IMR-90 (cell line): ENCODE results near the gene PTCSC3. TPM values are rescaled to one million over a fixed set of nuclear protein-coding genes. Genes with fewer than 3 reads are reported as not detected.
"Not testable (repeated sequence)": the region's sequence is repeated elsewhere in the genome, so short reads cannot be mapped to it uniquely, and the experiment has no call there.

Source experiments
- ATAC-seq: fragments of 200-7000 bp; cut with Tn5 transposase; 2 replicates; pipeline ENCODE4 v1.9.1; 2020; ENCODE audit warnings: low read depth, mild to moderate bottlenecking, moderate library complexity
- BruUV-seq: library from RNA; stranded (reverse); fragments of 400-500 nt; replicated peaks from 2 replicates; lab custom pipeline; 2021; lab: Mats Ljungman, UMichigan
- CTCF ChIA-PET: fragments of 300-600 bp; formaldehyde crosslinking; extraction: SDS; loops from one replicate; lab custom pipeline; 2021; ENCODE audit warnings: antibody characterized with exemption; lab: Yijun Ruan, JAX
- POLR2A ChIA-PET: fragments of 300-600 bp; sonication (Branson Sonifier 250); formaldehyde crosslinking; loops from one replicate; lab custom pipeline; 2022; ENCODE audit warnings: antibody characterized with exemption; ENCODE audit not compliant: unreplicated experiment; lab: Charles Lee
- DNase-seq: peaks from one replicate; pipeline ENCODE4 v3.0.0; 2013
- H2AFZ ChIP-seq: replicated peaks from 2 replicates; pipeline ENCODE3; 2013; ENCODE audit warnings: low read length, mild to moderate bottlenecking; ENCODE audit not compliant: poor library complexity
- H2AK5ac ChIP-seq: 2 replicates; pipeline ENCODE4 v1.6.1; 2013; ENCODE audit warnings: low read depth, low read length, inconsistent platforms
- H2AK9ac ChIP-seq: replicated peaks from 2 replicates; pipeline ENCODE3; 2013; ENCODE audit warnings: mild to moderate bottlenecking, low read depth, low read length, moderate library complexity; ENCODE audit not compliant: poor library complexity
- H2BK120ac ChIP-seq: 2 replicates; pipeline ENCODE4 v1.6.1; 2013; ENCODE audit warnings: low read depth, low read length, inconsistent platforms
- H2BK15ac ChIP-seq: 3 replicates; pipeline ENCODE4 v1.6.1; 2013; ENCODE audit warnings: low read depth, low read length, inconsistent platforms
- H2BK20ac ChIP-seq: 2 replicates; pipeline ENCODE4 v1.6.1; 2013; ENCODE audit warnings: low read depth, mild to moderate bottlenecking, inconsistent platforms, low read length, moderate library complexity
- H2BK5ac ChIP-seq: 2 replicates; pipeline ENCODE4 v1.6.1; 2013; ENCODE audit warnings: mild to moderate bottlenecking, low read depth, low read length, inconsistent platforms; ENCODE audit not compliant: poor library complexity, severe bottlenecking
- H3K14ac ChIP-seq: replicated peaks from 2 replicates; pipeline ENCODE4 v1.6.1; 2013; ENCODE audit warnings: low read depth, low read length, inconsistent platforms
- H3K18ac ChIP-seq: 2 replicates; pipeline ENCODE4 v1.6.1; 2013; ENCODE audit warnings: low read depth, low read length, control low read depth
- H3K23ac ChIP-seq: 2 replicates; pipeline ENCODE4 v1.6.1; 2013; ENCODE audit warnings: low read depth, low read length, inconsistent platforms
- H3K27ac ChIP-seq: 2 replicates; pipeline ENCODE4 v1.5.1; 2013; ENCODE audit warnings: mild to moderate bottlenecking, control low read depth, low read length; ENCODE audit not compliant: insufficient read depth
- H3K27me3 ChIP-seq: 2 replicates; pipeline ENCODE4 v1.6.1; 2013; ENCODE audit warnings: low read length; ENCODE audit not compliant: control insufficient read depth, insufficient read depth
- H3K36me3 ChIP-seq: 2 replicates; pipeline ENCODE4 v1.6.1; 2013; ENCODE audit warnings: low read length, mixed read lengths; ENCODE audit not compliant: control insufficient read depth, insufficient read depth
- H3K4ac ChIP-seq: 2 replicates; pipeline ENCODE4 v1.6.1; 2013; ENCODE audit warnings: low read depth, low read length, inconsistent platforms
- H3K4me1 ChIP-seq: 2 replicates; pipeline ENCODE4 v1.6.1; 2013; ENCODE audit warnings: low read length, mixed read lengths; ENCODE audit not compliant: control insufficient read depth, insufficient read depth
- H3K4me2 ChIP-seq: 2 replicates; pipeline ENCODE4 v1.6.1; 2013; ENCODE audit warnings: low read depth, mild to moderate bottlenecking, control low read depth, low read length, moderate library complexity
- H3K4me3 ChIP-seq: 2 replicates; pipeline ENCODE4 v1.5.1; 2013; ENCODE audit warnings: low read depth, mild to moderate bottlenecking, control low read depth, low read length, moderate library complexity; ENCODE audit not compliant: insufficient read depth
- H3K56ac ChIP-seq: 2 replicates; pipeline ENCODE4 v1.6.1; 2013; ENCODE audit warnings: low read length, inconsistent platforms; ENCODE audit not compliant: insufficient read depth; ENCODE audit errors: extremely low read depth
- H3K79me1 ChIP-seq, 2 experiments: 2 replicates each; pipeline ENCODE4 v1.6.1; 2013; ENCODE audit warnings: low read length in 2 of 2, inconsistent platforms in 1 of 2, low read depth in 1 of 2
- H3K9ac ChIP-seq: 2 replicates; pipeline ENCODE4 v1.6.1; 2013; ENCODE audit warnings: low read depth, low read length, control low read depth
- H3K9me1 ChIP-seq: 2 replicates; pipeline ENCODE4 v1.6.1; 2013; ENCODE audit warnings: low read length, inconsistent platforms; ENCODE audit not compliant: insufficient read depth
- H3K9me3 ChIP-seq: 2 replicates; pipeline ENCODE4 v1.6.1; 2013; ENCODE audit warnings: low read length; ENCODE audit not compliant: control insufficient read depth, insufficient read depth
- H4K20me1 ChIP-seq: 2 replicates; pipeline ENCODE4 v1.6.1; 2013; ENCODE audit warnings: low read length, inconsistent platforms; ENCODE audit not compliant: insufficient read depth
- H4K5ac ChIP-seq: 2 replicates; pipeline ENCODE4 v1.6.1; 2013; ENCODE audit warnings: mild to moderate bottlenecking, low read depth, low read length, control low read depth
- H4K8ac ChIP-seq, 2 experiments: 2 replicates each; pipeline ENCODE4 v1.6.1; 2013; ENCODE audit warnings: low read depth in 2 of 2, low read length in 2 of 2, control low read depth in 1 of 2, inconsistent platforms in 1 of 2
- H4K91ac ChIP-seq: 2 replicates; pipeline ENCODE4 v1.6.1; 2013; ENCODE audit warnings: low read depth, low read length, inconsistent platforms; ENCODE audit not compliant: insufficient read depth
- CTCF ChIP-seq: conservative IDR thresholded peaks from 2 replicates; pipeline ENCODE4 v1.5.1; 2012; ENCODE audit warnings: mild to moderate bottlenecking, low read depth, low read length, improper control_type of control experiment
- RAD21 ChIP-seq: IDR thresholded peaks from 2 replicates; pipeline ENCODE4 v1.6.1; 2012; ENCODE audit warnings: low read length, improper control_type of control experiment
- WGBS, 2 experiments: methylation state at CpG; one replicate each; pipeline versions ENCODE4 v1.1.5 to v1.1.7; 2013; ENCODE audit warnings: missing lambda C conversion rate in 2 of 2; ENCODE audit not compliant: insufficient read length in 1 of 2; ENCODE audit errors: extremely low coverage in 2 of 2; 5-methylcytosine and 5-hydroxymethylcytosine counted together
- dilution Hi-C: fragments of 300-500 bp; cut with HindIII; formaldehyde crosslinking; loops from one replicate; pipeline ENCODE4 v1.14.3; 2018; ENCODE audit warnings: low sequenced_read_pairs; ENCODE audit not compliant: unreplicated experiment
- in situ Hi-C: fragments of 300-500 bp; cut with MboI; formaldehyde crosslinking; loops from 3 replicates; pipeline ENCODE4 v1.14.3; 2019; ENCODE audit warnings: low sequenced_read_pairs, inconsistent platforms, mixed read lengths
- intact Hi-C: fragments of 100-400 bp; cut with micrococcal nuclease; formaldehyde crosslinking; loops from 2 replicates; pipeline ENCODE4 v1.10.0; 2022
- polyA plus RNA-seq, 3 experiments: library from polyadenylated mRNA; depleted of rRNA; stranded (reverse); fragments of >200 nt; gene quantifications; 2 replicates each; pipeline ENCODE4 v1.2.3, GENCODE V29; 2012; ENCODE audit warnings: low replicate concordance in 1 of 3
- total RNA-seq: library from RNA; depleted of rRNA; stranded (reverse); fragments of >200 nt; gene quantifications from 2 replicates; pipeline ENCODE4 v1.2.3, GENCODE V29; 2012

The PTCSC3 gene
- total and polyA plus RNA-seq, 2 of the 4 experiments (the other 2 are of a cell fraction) = not detected

GRCh38 chr14:36105401-36105800 lies 71.1 kb downstream of the PTCSC3 start:
- no peaks in the 10 kb centered on the region for H4K20me1 ChIP-seq
- no peak overlapping the region for H2BK5ac ChIP-seq
- no peak overlapping the region for H3K9ac ChIP-seq
- BruUV-seq = no TSS peak
- H4K5ac ChIP-seq = no peak overlapping the region
- in situ Hi-C loops = no loop called here
- no peak overlapping the region for H4K8ac ChIP-seq
- no peak overlapping the region for H2BK15ac ChIP-seq
- no peak overlapping the region for H3K14ac ChIP-seq
- H2AFZ ChIP-seq = no peak overlapping the region
- H2AK9ac ChIP-seq = no peak overlapping the region
- POLR2A ChIA-PET = no interaction called here
- H3K79me1 ChIP-seq = no peaks in the 10 kb centered on the region
- ATAC-seq (no peak), DNase-seq (no peak)
- H3K18ac ChIP-seq = no peak overlapping the region
- no peak overlapping the region for H3K4me2 ChIP-seq
- peaks cover 8% of the 10 kb centered on the region for H3K27me3 ChIP-seq
- H3K23ac ChIP-seq = no peak overlapping the region
- H2BK20ac ChIP-seq = no peak overlapping the region
- H2AK5ac ChIP-seq = no peak overlapping the region
- CTCF ChIA-PET = interaction anchor here (1.5 kb wide), 1 partner anchor 35 kb away, joined by 4 read pairs; no protein-coding TSS in a partner anchor
- H3K27ac ChIP-seq = no peak overlapping the region
- TF ChIP-seq RAD21 (no peak), CTCF (0 out of 2 replicates have a peak, but pooled peaks have one; percentile 6)
- no peak overlapping the region for H3K56ac ChIP-seq
- H3K36me3 ChIP-seq = no peaks in the 10 kb centered on the region
- H3K9me1 ChIP-seq = no peaks in the 10 kb centered on the region
- no peak overlapping the region for H3K4ac ChIP-seq
- H4K91ac ChIP-seq = no peak overlapping the region
- no peak overlapping the region for H2BK120ac ChIP-seq
- no peaks in the 10 kb centered on the region for H3K4me1 ChIP-seq
- no CpG with 5 or more reads among the region's 1 CpG for WGBS, 2 experiments
- H3K4me3 ChIP-seq = no peak overlapping the region
- H3K9me3 ChIP-seq = no peaks in the 10 kb centered on the region
- intact Hi-C loops = no loop called here
- dilution Hi-C loops = no loop called here

DNA sequence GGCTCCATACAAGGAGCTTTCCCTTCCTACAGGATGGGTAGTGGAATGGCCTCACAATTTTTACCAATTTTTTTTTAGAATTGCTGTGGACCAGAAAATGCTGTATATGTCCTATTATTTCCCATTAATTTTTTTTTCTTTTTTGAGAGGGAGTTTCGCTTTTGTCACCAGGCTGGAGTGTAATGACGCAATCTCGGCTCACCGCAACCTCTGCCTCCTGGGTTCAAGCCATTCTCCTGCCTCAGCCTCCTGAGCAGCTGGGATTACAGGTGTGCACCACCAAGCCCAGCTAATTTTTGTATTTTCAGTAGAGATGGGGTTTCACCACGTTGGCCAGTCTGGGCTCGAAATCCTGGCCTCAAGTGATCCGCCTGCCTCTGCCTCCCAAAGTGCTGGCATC lies 72.3 kb downstream of the PTCSC3 start:
- dilution Hi-C loops = not testable (repeated sequence)

More for the DNA sequence above, 72.3 kb downstream of the PTCSC3 start:
- H3K14ac ChIP-seq, H3K9ac ChIP-seq, H4K8ac ChIP-seq, H3K4me2 ChIP-seq, H3K36me3 ChIP-seq, in situ Hi-C loops, ATAC-seq, H3K18ac ChIP-seq, H3K56ac ChIP-seq, intact Hi-C loops, H3K4ac ChIP-seq, H4K20me1 ChIP-seq, H3K4me1 ChIP-seq, H4K5ac ChIP-seq, H3K27me3 ChIP-seq, H3K4me3 ChIP-seq, H2AFZ ChIP-seq, POLR2A ChIA-PET, H2AK5ac ChIP-seq, BruUV-seq, H4K91ac ChIP-seq, H2BK120ac ChIP-seq, H2BK20ac ChIP-seq, H3K9me3 ChIP-seq, DNase-seq, H2BK15ac ChIP-seq, H2BK5ac ChIP-seq, H3K27ac ChIP-seq, H3K79me1 ChIP-seq, H3K9me1 ChIP-seq, H3K23ac ChIP-seq, H2AK9ac ChIP-seq: not testable (repeated sequence)
- CTCF ChIA-PET = interaction anchor here (0.7 kb wide), 1 partner anchor 1492 kb away, joined by 3 read pairs; no protein-coding TSS in a partner anchor
- WGBS, 2 experiments = no CpG with 5 or more reads among the region's 7 CpGs
